ENCODE results near the gene VWA5B2. TPM values are rescaled to one million over a fixed set of nuclear protein-coding genes. Genes with fewer than 3 reads are reported as not detected.
A peak's percentile ranks its signal among the peaks of the same experiment; 100 is the strongest.

Gene VWA5B2
- total RNA-seq, 4 donors from 2014 or later = 0.21 to 1.8 (median 0.22) TPM; not detected in 1

GRCh38 chr3:184185461-184186183, 43.8 kb upstream of the VWA5B2 start:
- DNase-seq (ENCODE audit: low spot score in 2 of 2) = peak; percentile 97 to 98
- Histone ChIP-seq H3K4me3 (peak overlapping the region; percentile 75 to 97 (median 79)), H3K27ac (peak overlapping the region; percentile 79 to 88 (median 87)), H3K36me3 (peaks cover 4 to 71% (median 20%) of the 10 kb centered on the region in 3 donors), H3K4me1 (peaks cover 6 to 38% (median 15%) of the 10 kb centered on the region in 4 donors), H3K9me3 (no peaks in the 10 kb centered on the region), H3K27me3 (no peaks in the 10 kb centered on the region)
- 1 to 2% methylated on average over 32 to 51 of the region's 55 CpGs for WGBS, 2 donors
- TF ChIP-seq CTCF (IDR thresholded peaks at IDR 0.05) = no peak
- peak in 1 of 2 donors; percentile 98 for TF ChIP-seq EP300 (IDR thresholded peaks at IDR 0.05)

- H3K27ac ChIP-seq = peak within 1 kb of the TSS; percentile 79 to 88 (median 87)
- peaks cover 6 to 38% (median 15%) of the 10 kb centered on the region in 4 donors for H3K4me1 ChIP-seq
- TF ChIP-seq EP300 (IDR thresholded peaks at IDR 0.05) (peak in 1 of 2 donors; percentile 94), CTCF (IDR thresholded peaks at IDR 0.05) (no peak), POLR2A (IDR thresholded peaks at IDR 0.05) (peak; percentile 48 to 79)
- no peak for DNase-seq (ENCODE audit: low spot score in 2 of 2)
- H3K4me3 ChIP-seq = peak within 1 kb of the TSS; percentile 75 to 97 (median 79)
- H3K36me3 ChIP-seq = peaks cover 2 to 71% (median 18%) of the 10 kb centered on the region in 3 donors
- whole genome bisulfite sequencing, 2 donors = 1% methylated on average over 26 to 39 of the region's 45 CpGs
- H3K9me3 ChIP-seq = no peaks in the 10 kb centered on the region
- no peaks in the 10 kb centered on the region for H3K27me3 ChIP-seq
These were observed 43.0 kb upstream of the VWA5B2 start, which contains the start of gene ABCF3 for GRCh38 chr3:184186184-184186901. Gene ABCF3, plus strand, starts transcription at chr3:184186199. Its CDS starts 9 bp downstream, at chr3:184186208.

- peaks cover 2 to 71% (median 21%) of the 10 kb centered on the region in 3 donors for H3K36me3 ChIP-seq
- peak overlapping the region in 2 of 4 donors; percentile 87 for H3K27ac ChIP-seq
- no peaks in the 10 kb centered on the region for H3K9me3 ChIP-seq
- DNase-seq (ENCODE audit: low spot score in 2 of 2) = no peak
- no peak for TF ChIP-seq CTCF (IDR thresholded peaks at IDR 0.05)
- TF ChIP-seq POLR2A (IDR thresholded peaks at IDR 0.05) = no peak
- TF ChIP-seq EP300 (IDR thresholded peaks at IDR 0.05) = no peak
- H3K4me1 ChIP-seq = peaks cover 6 to 38% (median 15%) of the 10 kb centered on the region in 4 donors
- H3K27me3 ChIP-seq = no peaks in the 10 kb centered on the region
- WGBS, 2 donors = 7 to 8% methylated on average over 3 of the region's 3 CpGs
- H3K4me3 ChIP-seq = peak overlapping the region; percentile 75 to 97 (median 79)
These were observed 42.5 kb upstream of the VWA5B2 start for GRCh38 chr3:184186902-184187207.

- 86 to 87% methylated on average over 17 of the region's 17 CpGs for WGBS, 2 donors
- Histone ChIP-seq H3K27me3 (no peaks in the 10 kb centered on the region), H3K27ac (no peak overlapping the region), H3K4me3 (no peak overlapping the region), H3K36me3 (peaks cover 2 to 71% (median 27%) of the 10 kb centered on the region in 3 donors), H3K9me3 (no peaks in the 10 kb centered on the region), H3K4me1 (peaks cover 6 to 38% (median 15%) of the 10 kb centered on the region in 4 donors)
- no peak for TF ChIP-seq CTCF (IDR thresholded peaks at IDR 0.05)
- no peak for TF ChIP-seq EP300 (IDR thresholded peaks at IDR 0.05)
- no peak for TF ChIP-seq POLR2A (IDR thresholded peaks at IDR 0.05)
- no peak for DNase-seq (ENCODE audit: low spot score in 2 of 2)
These were observed 41.3 kb upstream of the VWA5B2 start for GRCh38 chr3:184188080-184188479.

GRCh38 chr3:184189421-184189820, 40.0 kb upstream of the VWA5B2 start:
- 91 to 97% methylated on average over 13 of the region's 13 CpGs for WGBS, 2 donors
- Histone ChIP-seq H3K4me3 (no peak overlapping the region), H3K9me3 (no peaks in the 10 kb centered on the region), H3K27ac (no peak overlapping the region), H3K36me3 (peaks cover 4 to 71% (median 39%) of the 10 kb centered on the region in 3 donors), H3K27me3 (no peaks in the 10 kb centered on the region), H3K4me1 (peaks cover 6 to 38% (median 15%) of the 10 kb centered on the region in 4 donors)
- no peak for DNase-seq (ENCODE audit: low spot score in 2 of 2)
- TF ChIP-seq CTCF (IDR thresholded peaks at IDR 0.05) (no peak), EP300 (IDR thresholded peaks at IDR 0.05) (no peak), POLR2A (IDR thresholded peaks at IDR 0.05) (no peak)

Measured in tibial nerve (tissue), 4 donors.